ENCODE measurements around the gene BDKRB1.

DNA sequence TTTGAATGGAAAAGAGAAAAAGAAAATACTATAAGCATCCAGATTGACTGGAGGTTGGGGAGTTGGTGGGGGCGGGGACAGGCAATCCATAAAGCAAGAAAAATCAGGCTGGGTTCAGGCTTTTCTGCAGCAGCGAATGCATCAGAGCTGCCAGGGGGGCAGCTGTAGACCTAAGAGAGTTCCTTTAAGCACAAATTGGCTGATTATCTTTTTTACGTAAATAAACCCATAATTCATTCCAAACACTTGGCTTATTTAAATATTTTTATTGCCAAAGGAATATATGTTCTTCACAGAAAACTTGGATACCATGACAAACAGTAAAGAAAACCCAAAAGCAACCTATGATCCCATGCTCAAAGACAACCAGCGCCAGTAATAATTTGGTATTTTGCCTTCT, 41.2 kb upstream of the BDKRB1 start:
- TF ChIP-seq CTCF (IDR thresholded peaks at IDR 0.05; ENCODE audit: low read depth, low read length, poor library complexity, severe bottlenecking) (no peak), EZH2phosphoT487 (IDR thresholded peaks at IDR 0.05; ENCODE audit: borderline replicate concordance, low read length) (no peak)

Measured in DOHH2 (cell line).